HepG2 (cell line): ENCODE data around the gene CELSR3. TPM values are rescaled to one million over a fixed set of nuclear protein-coding genes. Genes with fewer than 3 reads are reported as not detected.

ENCODE experiments used
- ATF7-NPFF ChIP-seq: sonication (generic); formaldehyde crosslinking; IDR thresholded peaks from 2 replicates; pipeline ENCODE4 v1.8.1; 2023; ENCODE audit warnings: mild to moderate bottlenecking, low read depth, missing genetic modification reagents, moderate library complexity
- CREB3 ChIP-seq: sonication (generic); formaldehyde crosslinking; IDR thresholded peaks from 2 replicates; pipeline ENCODE4 v1.5.0; 2020; ENCODE audit warnings: missing genetic modification reagents
- IKZF1 ChIP-seq: fragments of 450-650 bp; IDR thresholded peaks from 2 replicates; pipeline ENCODE4 v1.7.1; 2016
- JDP2 ChIP-seq: sonication (generic); formaldehyde crosslinking; IDR thresholded peaks from 2 replicates; pipeline ENCODE4 v1.8.1; 2022; ENCODE audit warnings: missing genetic modification reagents, borderline replicate concordance
- NRL ChIP-seq: sonication (generic); formaldehyde crosslinking; IDR thresholded peaks from 2 replicates; pipeline ENCODE4 v1.5.0; 2020; ENCODE audit warnings: missing genetic modification reagents, mild to moderate bottlenecking, moderate library complexity, borderline replicate concordance
- TMF1 ChIP-seq: sonication (generic); formaldehyde crosslinking; IDR thresholded peaks from 2 replicates; pipeline ENCODE4 v1.8.1; 2022; ENCODE audit warnings: low read depth, missing genetic modification reagents
- UBTF ChIP-seq: sonication (generic); formaldehyde crosslinking; IDR thresholded peaks from 2 replicates; pipeline ENCODE4 v1.4.0; 2020; ENCODE audit warnings: mild to moderate bottlenecking, missing genetic modification reagents
- ZBTB38 ChIP-seq: sonication (generic); formaldehyde crosslinking; IDR thresholded peaks from 2 replicates; pipeline ENCODE4 v1.5.1; 2020; ENCODE audit warnings: mild to moderate bottlenecking, missing genetic modification reagents
- ZKSCAN1 ChIP-seq: fragments of 150-350 bp; IDR thresholded peaks from 2 replicates; pipeline ENCODE4 v1.6.1; 2014; ENCODE audit warnings: low read length
- ZMAT3 ChIP-seq: sonication (generic); formaldehyde crosslinking; conservative IDR thresholded peaks from 2 replicates; pipeline ENCODE4 v1.7.0; 2021; ENCODE audit warnings: missing genetic modification reagents
- ZNF549 ChIP-seq: sonication (generic); formaldehyde crosslinking; IDR thresholded peaks from 2 replicates; pipeline ENCODE4 v1.5.0; 2020; ENCODE audit warnings: missing genetic modification reagents
- ZNF816 ChIP-seq: sonication (generic); formaldehyde crosslinking; IDR thresholded peaks from 2 replicates; pipeline ENCODE4 v1.8.0; 2022; ENCODE audit warnings: missing genetic modification reagents, mild to moderate bottlenecking, borderline replicate concordance
- polyA plus RNA-seq, 8 experiments: library from polyadenylated mRNA; depleted of rRNA in 3 of 8; stranded (reverse) in 7 of 8; unstranded in 1 of 8; fragments of >200 nt; fragmentation: Illumina TruSeq in 4 of 8; extraction: Trizol in 4 of 8; gene quantifications; 2 replicates each; pipeline versions ENCODE4 v1.2.1 to v1.2.3, GENCODE V29; 2011 to 2016; ENCODE audit warnings: low read depth in 4 of 8, missing spikeins in 1 of 8, mixed read lengths in 1 of 8; ENCODE audit not compliant: insufficient read depth in 1 of 8
- total RNA-seq, 5 experiments: library from RNA; depleted of rRNA; stranded (reverse); fragments of >200 nt; fragmentation: Illumina TruSeq; extraction: Trizol; gene quantifications; 2 replicates each; pipeline ENCODE4 v1.2.3, GENCODE V29; 2016; ENCODE audit warnings: low read depth in 1 of 5

CELSR3 gene
- total and polyA plus RNA-seq, 2 of the 13 experiments (the other 11 are each of a cell fraction or from before 2014, with no cell fraction given) = 5.4 to 6.7 TPM

- TF ChIP-seq UBTF (peak; percentile 88), TMF1 (CRISPR knock-in tag) (peak; percentile 100), IKZF1 (no peak), ZNF816 (CRISPR knock-in tag) (peak; percentile 100), JDP2 (CRISPR knock-in tag) (peak; percentile 99), ATF7-NPFF (CRISPR knock-in tag) (peak; percentile 100), CREB3 (CRISPR knock-in tag) (peak; percentile 100), NRL (peak; percentile 100), ZNF549 (peak; percentile 99), ZKSCAN1 (no peak), ZBTB38 (CRISPR knock-in tag) (peak; percentile 100), ZMAT3 (CRISPR knock-in tag) (peak; percentile 100)
These were observed 1.1 kb downstream of the CELSR3 start (continued) for GRCh38 chr3:48661501-48662144.
